Gastrocnemius medialis (tissue), 4 donors: ENCODE data around the gene CASP14. TPM values are rescaled to one million over a fixed set of nuclear protein-coding genes. Genes with fewer than 3 reads are reported as not detected.
A peak's percentile ranks its signal among the peaks of the same experiment; 100 is the strongest.

Experiments
- ATAC-seq, 2 donors: fragments of 150-250 bp; one replicate each; pipeline ENCODE4 v1.9.1; 2016
- DNase-seq, 2 donors: peaks; one replicate each; pipeline ENCODE4 v3.0.0-alpha.2; 2019
- H3K27ac ChIP-seq, 4 donors: fragments of 200-600 bp; sonication (generic); 1 replicate in 1 of 4; 2 replicates in 3 of 4; pipeline ENCODE4 v1.5.1; 2016 to 2018; ENCODE audit warnings: mild to moderate bottlenecking in 2 of 4, moderate library complexity in 1 of 4
- H3K27me3 ChIP-seq, 3 donors: fragments of 200-600 bp; sonication (generic) in 2 of 3; 1 replicate in 1 of 3; 2 replicates in 2 of 3; pipeline versions ENCODE4 v1.5.1 to v1.6.0; 2016 to 2019; ENCODE audit warnings: mild to moderate bottlenecking in 1 of 3, moderate library complexity in 1 of 3
- H3K36me3 ChIP-seq, 2 donors: fragments of 200-600 bp; sonication (generic) in 1 of 2; one replicate each; pipeline ENCODE4 v1.5.1; 2017 to 2018
- H3K4me1 ChIP-seq, 2 donors: fragments of 200-600 bp; sonication (generic) in 1 of 2; one replicate each; pipeline ENCODE4 v1.5.1; 2016 to 2017; ENCODE audit warnings: mild to moderate bottlenecking in 2 of 2
- H3K4me3 ChIP-seq, 4 donors: fragments of 200-600 bp; sonication (generic) in 3 of 4; 1 replicate in 1 of 4; 2 replicates in 3 of 4; pipeline ENCODE4 v1.5.1; 2016 to 2019; ENCODE audit warnings: mild to moderate bottlenecking in 2 of 4
- H3K9me3 ChIP-seq, 3 donors: fragments of 200-600 bp; sonication (generic) in 2 of 3; 1 replicate in 1 of 3; 2 replicates in 2 of 3; pipeline ENCODE4 v1.5.1; 2016 to 2019
- POLR2A ChIP-seq, 2 donors: fragments of 450-650 bp; IDR thresholded peaks; one replicate each; pipeline ENCODE4 v1.6.1; 2017; ENCODE audit warnings: antibody characterized with exemption in 2 of 2, mild to moderate bottlenecking in 2 of 2, moderate library complexity in 2 of 2
- in situ Hi-C, 4 donors: fragments of 200-750 bp; cut with MboI; loops; one replicate each; pipeline versions ENCODE4 v1.15.0 to v1.8.0; 2017; ENCODE audit warnings: low sequenced_read_pairs in 4 of 4
- intact Hi-C: fragments of 100-400 bp; cut with DNase I; formaldehyde crosslinking; loops from one replicate; pipeline ENCODE4 v1.15.1; 2023; ENCODE audit warnings: low total_unique reads
- total RNA-seq, 4 donors: library from RNA; depleted of rRNA; stranded (reverse); fragments of >200 nt; gene quantifications; one replicate each; pipeline versions ENCODE4 v1.1.0 to v1.2.3, GENCODE V29; 2016
- TF ChIP-seq, protein P1 (sequence below), 5 experiments: fragments of 450-650 bp in 3 of 5; fragments of 200-600 bp in 2 of 5; sonication (generic) in 2 of 5; IDR thresholded peaks in 4 of 5; conservative IDR thresholded peaks in 1 of 5; 1 replicate in 4 of 5; 2 replicates in 1 of 5; pipeline ENCODE4 v1.5.1; 2016 to 2019; ENCODE audit warnings: antibody characterized with exemption in 5 of 5, mild to moderate bottlenecking in 3 of 5, moderate library complexity in 3 of 5

The CASP14 gene
- total RNA-seq, 4 donors from 2014 or later = not detected

DNA sequence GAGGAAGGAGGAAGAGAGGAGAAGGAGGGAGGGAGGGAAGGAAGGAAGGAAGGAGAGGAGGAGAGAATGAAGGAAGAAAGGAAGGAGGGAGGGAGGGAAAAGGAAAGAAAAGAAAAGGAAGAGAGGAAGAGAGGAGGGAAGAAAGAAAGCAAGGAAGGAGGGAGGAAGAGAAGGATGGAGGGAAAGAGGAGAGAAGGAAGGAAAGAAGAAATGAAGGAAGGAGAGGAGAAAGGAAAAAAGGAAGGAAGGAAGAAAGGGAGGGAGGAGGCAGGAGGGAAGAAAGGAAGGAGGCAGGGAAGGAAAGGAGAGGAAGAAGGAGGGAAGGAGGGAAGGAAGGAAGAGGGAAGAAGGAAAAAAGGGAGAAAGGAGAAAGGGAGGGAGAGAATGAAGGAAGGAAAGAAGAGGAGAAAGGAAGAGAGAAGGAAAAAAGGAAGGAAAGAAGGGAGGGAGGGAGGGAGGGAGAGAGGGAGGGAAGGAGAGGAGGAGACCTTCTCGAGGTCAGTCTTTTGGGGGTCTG, 13.4 kb upstream of the CASP14 start:
- Histone ChIP-seq H3K9me3 (no peaks in the 10 kb centered on the region), H3K4me3 (no peak overlapping the region), H3K4me1 (no peaks in the 10 kb centered on the region), H3K36me3 (no peaks in the 10 kb centered on the region), H3K27me3 (no peaks in the 10 kb centered on the region), H3K27ac (no peak overlapping the region)
- intact Hi-C loops (no loop called here), in situ Hi-C loops (no loop called here)
- ATAC-seq = no peak
- no peak for DNase-seq
- TF ChIP-seq, protein P1, sequence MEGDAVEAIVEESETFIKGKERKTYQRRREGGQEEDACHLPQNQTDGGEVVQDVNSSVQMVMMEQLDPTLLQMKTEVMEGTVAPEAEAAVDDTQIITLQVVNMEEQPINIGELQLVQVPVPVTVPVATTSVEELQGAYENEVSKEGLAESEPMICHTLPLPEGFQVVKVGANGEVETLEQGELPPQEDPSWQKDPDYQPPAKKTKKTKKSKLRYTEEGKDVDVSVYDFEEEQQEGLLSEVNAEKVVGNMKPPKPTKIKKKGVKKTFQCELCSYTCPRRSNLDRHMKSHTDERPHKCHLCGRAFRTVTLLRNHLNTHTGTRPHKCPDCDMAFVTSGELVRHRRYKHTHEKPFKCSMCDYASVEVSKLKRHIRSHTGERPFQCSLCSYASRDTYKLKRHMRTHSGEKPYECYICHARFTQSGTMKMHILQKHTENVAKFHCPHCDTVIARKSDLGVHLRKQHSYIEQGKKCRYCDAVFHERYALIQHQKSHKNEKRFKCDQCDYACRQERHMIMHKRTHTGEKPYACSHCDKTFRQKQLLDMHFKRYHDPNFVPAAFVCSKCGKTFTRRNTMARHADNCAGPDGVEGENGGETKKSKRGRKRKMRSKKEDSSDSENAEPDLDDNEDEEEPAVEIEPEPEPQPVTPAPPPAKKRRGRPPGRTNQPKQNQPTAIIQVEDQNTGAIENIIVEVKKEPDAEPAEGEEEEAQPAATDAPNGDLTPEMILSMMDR (IDR thresholded peaks at IDR 0.05 in 4 of 5, conservative IDR thresholded peaks at IDR 0.05 in 1 of 5) = no peak
- no peak for TF ChIP-seq POLR2A (IDR thresholded peaks at IDR 0.05)

DNA sequence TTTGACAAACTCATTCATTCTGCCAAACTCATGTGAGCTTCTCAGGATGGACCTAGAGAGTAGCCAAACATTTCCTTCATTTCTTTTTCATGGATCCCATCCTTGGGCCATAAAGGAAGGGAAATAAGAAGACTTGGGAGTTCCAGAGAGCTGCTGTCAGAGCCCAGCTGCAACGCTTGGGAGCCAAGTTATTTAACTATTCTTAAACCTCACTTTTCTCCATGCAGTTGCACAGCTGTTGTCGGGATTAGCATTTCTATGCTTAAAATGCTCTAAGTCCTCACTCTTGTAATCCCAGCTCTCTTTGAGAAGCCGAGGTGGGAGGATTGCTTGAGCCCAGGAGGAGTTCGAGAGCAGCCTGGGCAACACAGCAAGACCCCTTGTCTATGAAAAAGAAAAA, 11.7 kb upstream of the CASP14 start:
- Histone ChIP-seq H3K27ac (no peak overlapping the region), H3K27me3 (no peaks in the 10 kb centered on the region), H3K9me3 (no peaks in the 10 kb centered on the region), H3K4me3 (no peak overlapping the region), H3K36me3 (no peaks in the 10 kb centered on the region), H3K4me1 (no peaks in the 10 kb centered on the region)
- intact Hi-C loops = no loop called here
- no peak for TF ChIP-seq POLR2A (IDR thresholded peaks at IDR 0.05)
- TF ChIP-seq, protein P1 (IDR thresholded peaks at IDR 0.05 in 4 of 5, conservative IDR thresholded peaks at IDR 0.05 in 1 of 5) = no peak
- DNase-seq (peak in 1 of 2 donors; percentile 21), ATAC-seq (no peak)
- in situ Hi-C loops = no loop called here

DNA sequence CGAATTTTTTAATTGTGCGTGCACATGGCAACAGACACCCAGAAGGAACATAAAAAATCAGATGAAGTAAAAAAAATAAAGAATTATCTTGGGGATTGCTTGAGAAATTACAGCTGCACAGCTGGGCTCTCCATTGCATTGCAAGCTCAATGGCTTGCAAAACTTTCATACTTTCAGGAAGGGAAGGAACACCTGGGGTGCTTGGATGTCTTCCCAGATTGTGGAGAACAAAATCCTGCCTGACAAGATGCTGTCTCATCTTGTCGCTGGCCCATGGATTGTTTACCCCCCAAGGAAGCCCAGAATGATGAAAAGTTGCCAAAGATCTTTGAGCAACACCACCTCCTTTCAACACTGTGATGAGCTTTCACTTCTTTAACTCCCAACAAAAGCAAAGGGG, 11.0 kb upstream of the CASP14 start:
- ATAC-seq = peak; percentile 65 to 68
- Histone ChIP-seq H3K27ac (no peak overlapping the region), H3K36me3 (no peaks in the 10 kb centered on the region), H3K4me1 (no peaks in the 10 kb centered on the region), H3K4me3 (no peak overlapping the region), H3K27me3 (no peaks in the 10 kb centered on the region), H3K9me3 (no peaks in the 10 kb centered on the region)
- intact Hi-C loops (no loop called here), in situ Hi-C loops (no loop called here)
- peak; percentile 37 to 64 for DNase-seq
- TF ChIP-seq, protein P1 (IDR thresholded peaks at IDR 0.05 in 4 of 5, conservative IDR thresholded peaks at IDR 0.05 in 1 of 5) = no peak
- no peak for TF ChIP-seq POLR2A (IDR thresholded peaks at IDR 0.05)

DNA sequence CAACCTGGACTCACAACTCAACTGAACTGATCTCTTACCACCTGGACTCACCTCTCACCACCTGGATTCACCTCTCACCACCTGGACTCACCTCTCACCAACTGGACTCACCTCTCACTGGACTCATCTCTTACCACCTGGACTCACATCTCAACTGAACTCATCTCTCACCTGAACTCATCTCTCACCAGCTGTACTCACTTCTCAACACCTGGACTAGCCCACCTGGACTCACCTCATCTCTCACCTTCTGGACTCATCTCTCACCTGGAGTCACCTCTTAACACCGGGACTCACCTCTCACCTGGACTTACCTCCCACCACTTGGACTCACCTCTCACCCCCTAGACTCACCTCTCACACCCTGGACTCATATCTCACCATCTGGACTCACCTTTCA, 7.3 kb upstream of the CASP14 start:
- intact Hi-C loops (no loop called here), in situ Hi-C loops (no loop called here)
- no peaks in the 10 kb centered on the region for H3K9me3 ChIP-seq
- DNase-seq (no peak), ATAC-seq (no peak)
- no peaks in the 10 kb centered on the region for H3K4me1 ChIP-seq
- no peak overlapping the region for H3K27ac ChIP-seq
- H3K27me3 ChIP-seq = no peaks in the 10 kb centered on the region
- H3K4me3 ChIP-seq = no peak overlapping the region
- TF ChIP-seq POLR2A (IDR thresholded peaks at IDR 0.05) = no peak
- TF ChIP-seq, protein P1 (IDR thresholded peaks at IDR 0.05 in 4 of 5, conservative IDR thresholded peaks at IDR 0.05 in 1 of 5) = no peak
- H3K36me3 ChIP-seq = no peaks in the 10 kb centered on the region

DNA sequence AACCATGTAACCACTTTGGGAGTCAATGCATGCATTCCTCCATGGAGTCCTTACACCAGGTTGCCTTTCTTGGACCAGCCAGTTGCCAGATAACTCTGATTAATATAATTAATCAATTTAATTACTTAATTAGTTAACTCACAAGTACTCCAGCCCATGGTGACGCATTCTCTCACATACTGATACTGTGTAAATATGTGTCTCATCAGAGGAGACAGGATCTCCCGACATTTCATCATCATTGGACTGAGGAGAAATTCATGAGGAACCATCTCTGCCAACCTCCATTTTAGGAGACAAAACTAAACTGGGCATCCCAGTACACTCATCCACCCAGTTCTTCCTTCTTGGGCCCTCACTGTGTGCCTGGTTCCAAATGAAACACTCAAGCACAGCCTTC, 6.5 kb upstream of the CASP14 start:
- H3K27ac ChIP-seq = no peak overlapping the region
- DNase-seq = no peak
- no peak for TF ChIP-seq POLR2A (IDR thresholded peaks at IDR 0.05)
- TF ChIP-seq, protein P1 (IDR thresholded peaks at IDR 0.05 in 4 of 5, conservative IDR thresholded peaks at IDR 0.05 in 1 of 5) = no peak
- H3K4me1 ChIP-seq = no peaks in the 10 kb centered on the region
- H3K27me3 ChIP-seq = no peaks in the 10 kb centered on the region
- H3K9me3 ChIP-seq = no peaks in the 10 kb centered on the region
- no peaks in the 10 kb centered on the region for H3K36me3 ChIP-seq
- ATAC-seq = no peak
- intact Hi-C loops = no loop called here
- in situ Hi-C loops = no loop called here
- H3K4me3 ChIP-seq = no peak overlapping the region
